ENCODE measurements around the gene GFOD1. TPM values are rescaled to one million over a fixed set of nuclear protein-coding genes. Genes with fewer than 3 reads are reported as not detected.

GFOD1 gene
- polyA plus RNA-seq, 1 of the 3 experiments (the other 2 are of a cell fraction) = 1.6 TPM

- Histone ChIP-seq H3K27ac (ENCODE audit: low read depth in 2 of 2, low read length in 1 of 2) (no peak overlapping the region), H3K79me2 (ENCODE audit: insufficient read depth) (no peaks in the 10 kb centered on the region), H3K36me3 (replicated peaks in 1 of 2; ENCODE audit: control insufficient read depth in 1 of 2, insufficient read depth in 2 of 2, low read length in 1 of 2) (no peaks in the 10 kb centered on the region), H3K9ac (no peak overlapping the region), H3F3A (replicated peaks; ENCODE audit: insufficient read depth) (no peaks in the 10 kb centered on the region), H3K4me1 (ENCODE audit: control insufficient read depth in 1 of 2, insufficient read depth in 2 of 2, low read depth in 1 of 2, low read length in 1 of 2) (peaks cover 0 to 20% of the 10 kb centered on the region in 2 experiments; a peak in 1 of 4 replicates), H3K9me2 (no peaks in the 10 kb centered on the region), H3K27me3 (ENCODE audit: insufficient read depth) (no peaks in the 10 kb centered on the region), H4K20me1 (ENCODE audit: insufficient read depth) (no peaks in the 10 kb centered on the region), H3K4me3 (ENCODE audit: low read depth in 2 of 2, low read length in 1 of 2) (no peak overlapping the region), H3K9me3 (no peaks in the 10 kb centered on the region), H2AFZ (ENCODE audit: low read depth) (no peak overlapping the region), H3K4me2 (no peak overlapping the region)
- ChIA-PET POLR2A (no interaction called here), CTCF (interaction anchor here (0.9 to 1.3 kb wide), 2 partner anchors 169 to 207 kb away, joined by 4 read pairs; no protein-coding TSS in a partner anchor)
- no peak for DNase-seq
- no peak for TF ChIP-seq NFIC (IDR thresholded peaks at IDR 0.05; ENCODE audit: borderline replicate concordance)
- TF ChIP-seq RCOR1 (IDR thresholded peaks at IDR 0.05; ENCODE audit: low read length) = no peak
- no peak for TF ChIP-seq SIN3A (IDR thresholded peaks at IDR 0.05; ENCODE audit: borderline replicate concordance, low read depth, low read length)
- TF ChIP-seq PBX3 (IDR thresholded peaks at IDR 0.05) = no peak
- TF ChIP-seq GATA2 (CRISPR knock-in tag; IDR thresholded peaks at IDR 0.05) = no peak
- TF ChIP-seq CHD2 (IDR thresholded peaks at IDR 0.05; ENCODE audit: low read length, partially characterized antibody) = no peak
- no peak for TF ChIP-seq EP300 (IDR thresholded peaks at IDR 0.05; ENCODE audit: borderline replicate concordance in 1 of 2, low read depth in 1 of 2, low read length in 1 of 2)
- no peak for TF ChIP-seq CTCF (IDR thresholded peaks at IDR 0.05)
- no peak for TF ChIP-seq RAD21 (IDR thresholded peaks at IDR 0.05; ENCODE audit: low read length)
- no peak for TF ChIP-seq RXRA (IDR thresholded peaks at IDR 0.05; ENCODE audit: borderline replicate concordance, low read depth)
- TF ChIP-seq FOXJ3 (CRISPR knock-in tag; IDR thresholded peaks at IDR 0.05) = no peak
- TF ChIP-seq ZBTB33 (IDR thresholded peaks at IDR 0.05; ENCODE audit: borderline replicate concordance, low read depth) = no peak
Observed at GRCh38 chr6:13368731-13369115, 118.7 kb downstream of the GFOD1 start.
